Measurements from ENCODE around the gene DPEP2.

DNA sequence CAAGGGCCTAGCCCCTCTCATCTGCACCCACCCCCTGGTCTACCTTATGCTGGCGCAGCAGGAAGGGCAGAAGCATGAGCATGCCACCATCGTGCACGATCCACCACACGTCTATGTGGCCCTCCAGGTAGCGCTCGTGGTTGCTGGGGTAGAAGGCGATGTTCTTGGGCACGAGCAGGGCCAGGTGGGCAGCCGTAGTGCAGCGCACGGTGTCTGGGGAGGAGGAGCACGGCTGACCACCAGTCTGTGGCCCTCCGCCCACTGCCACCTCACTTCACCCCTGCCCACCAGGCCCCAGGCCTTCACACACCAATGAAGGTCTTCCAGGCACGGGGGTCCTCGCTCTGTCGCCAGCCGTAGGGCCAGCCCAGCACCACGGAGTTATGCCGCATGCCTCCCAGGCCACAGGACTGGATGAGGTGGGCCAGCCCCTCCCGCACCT, 53.1 kb downstream of the DPEP2 start:
- TF ChIP-seq, protein P1, sequence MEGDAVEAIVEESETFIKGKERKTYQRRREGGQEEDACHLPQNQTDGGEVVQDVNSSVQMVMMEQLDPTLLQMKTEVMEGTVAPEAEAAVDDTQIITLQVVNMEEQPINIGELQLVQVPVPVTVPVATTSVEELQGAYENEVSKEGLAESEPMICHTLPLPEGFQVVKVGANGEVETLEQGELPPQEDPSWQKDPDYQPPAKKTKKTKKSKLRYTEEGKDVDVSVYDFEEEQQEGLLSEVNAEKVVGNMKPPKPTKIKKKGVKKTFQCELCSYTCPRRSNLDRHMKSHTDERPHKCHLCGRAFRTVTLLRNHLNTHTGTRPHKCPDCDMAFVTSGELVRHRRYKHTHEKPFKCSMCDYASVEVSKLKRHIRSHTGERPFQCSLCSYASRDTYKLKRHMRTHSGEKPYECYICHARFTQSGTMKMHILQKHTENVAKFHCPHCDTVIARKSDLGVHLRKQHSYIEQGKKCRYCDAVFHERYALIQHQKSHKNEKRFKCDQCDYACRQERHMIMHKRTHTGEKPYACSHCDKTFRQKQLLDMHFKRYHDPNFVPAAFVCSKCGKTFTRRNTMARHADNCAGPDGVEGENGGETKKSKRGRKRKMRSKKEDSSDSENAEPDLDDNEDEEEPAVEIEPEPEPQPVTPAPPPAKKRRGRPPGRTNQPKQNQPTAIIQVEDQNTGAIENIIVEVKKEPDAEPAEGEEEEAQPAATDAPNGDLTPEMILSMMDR (IDR thresholded peaks at IDR 0.05): no peak
- TF ChIP-seq POLR2A (IDR thresholded peaks at IDR 0.05) (no peak), POLR2AphosphoS5 (IDR thresholded peaks at IDR 0.05) (no peak), EP300 (IDR thresholded peaks at IDR 0.05) (no peak)

Measured in sigmoid colon (tissue), 4 donors.